Right lobe of liver (tissue), 4 donors: Measurements from ENCODE around the gene LSM5.

Source experiments
- CTCF ChIP-seq, 4 donors: fragments of 200-600 bp in 3 of 4; fragments of 450-650 bp in 1 of 4; IDR thresholded peaks; one replicate each; pipeline versions ENCODE4 v1.5.1 to v1.8.0; 2016 to 2022; ENCODE audit warnings: antibody characterized with exemption in 4 of 4, mild to moderate bottlenecking in 2 of 4
- POLR2A ChIP-seq: fragments of 450-650 bp; IDR thresholded peaks from one replicate; pipeline ENCODE4 v1.6.1; 2017; ENCODE audit warnings: antibody characterized with exemption, mild to moderate bottlenecking
- donor health status: DM: no; HTN: no; CAD: no.
- donor health status: DM: no; HTN: no; CAD: no.
- donor health status: DM: no; HTN: yes; CAD: no.

GRCh38 chr7:32462451-32462850, 27.7 kb downstream of the LSM5 start:
- TF ChIP-seq POLR2A (no peak), CTCF (IDR thresholded peaks at IDR 0.05) (no peak)
